Measurements from ENCODE around the gene CCBE1. TPM values are rescaled to one million over a fixed set of nuclear protein-coding genes. Genes with fewer than 3 reads are reported as not detected.

CCBE1 gene
- total RNA-seq, 1 donor, result 35.3 TPM

DNA sequence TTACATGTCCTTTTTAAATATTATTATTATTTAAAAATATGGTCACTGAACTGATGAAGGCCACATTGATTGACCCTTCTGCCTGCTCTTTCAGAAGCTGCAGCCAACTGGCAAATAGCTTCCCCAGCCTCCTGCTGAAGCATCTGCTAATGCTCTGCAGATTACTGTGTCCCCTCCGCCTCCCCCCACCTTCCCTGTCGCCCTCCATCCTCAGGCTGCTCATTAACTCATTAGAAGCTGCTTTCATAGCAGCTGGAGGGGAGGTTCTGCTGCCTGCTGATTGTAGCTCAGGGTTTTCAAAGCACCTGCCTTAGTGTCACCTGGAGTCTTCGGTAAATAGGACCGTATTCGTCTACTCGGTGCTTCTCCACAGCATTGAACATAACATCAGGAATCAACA lies 313.4 kb downstream of the CCBE1 start:
- no peak overlapping the region for H3K4me3 ChIP-seq (ENCODE audit: low read depth, low read length)
- no peak for DNase-seq (ENCODE audit: low read depth)
- TF ChIP-seq, protein P1, sequence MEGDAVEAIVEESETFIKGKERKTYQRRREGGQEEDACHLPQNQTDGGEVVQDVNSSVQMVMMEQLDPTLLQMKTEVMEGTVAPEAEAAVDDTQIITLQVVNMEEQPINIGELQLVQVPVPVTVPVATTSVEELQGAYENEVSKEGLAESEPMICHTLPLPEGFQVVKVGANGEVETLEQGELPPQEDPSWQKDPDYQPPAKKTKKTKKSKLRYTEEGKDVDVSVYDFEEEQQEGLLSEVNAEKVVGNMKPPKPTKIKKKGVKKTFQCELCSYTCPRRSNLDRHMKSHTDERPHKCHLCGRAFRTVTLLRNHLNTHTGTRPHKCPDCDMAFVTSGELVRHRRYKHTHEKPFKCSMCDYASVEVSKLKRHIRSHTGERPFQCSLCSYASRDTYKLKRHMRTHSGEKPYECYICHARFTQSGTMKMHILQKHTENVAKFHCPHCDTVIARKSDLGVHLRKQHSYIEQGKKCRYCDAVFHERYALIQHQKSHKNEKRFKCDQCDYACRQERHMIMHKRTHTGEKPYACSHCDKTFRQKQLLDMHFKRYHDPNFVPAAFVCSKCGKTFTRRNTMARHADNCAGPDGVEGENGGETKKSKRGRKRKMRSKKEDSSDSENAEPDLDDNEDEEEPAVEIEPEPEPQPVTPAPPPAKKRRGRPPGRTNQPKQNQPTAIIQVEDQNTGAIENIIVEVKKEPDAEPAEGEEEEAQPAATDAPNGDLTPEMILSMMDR (IDR thresholded peaks at IDR 0.05; ENCODE audit: insufficient read depth, low read length), result no peak

DNA sequence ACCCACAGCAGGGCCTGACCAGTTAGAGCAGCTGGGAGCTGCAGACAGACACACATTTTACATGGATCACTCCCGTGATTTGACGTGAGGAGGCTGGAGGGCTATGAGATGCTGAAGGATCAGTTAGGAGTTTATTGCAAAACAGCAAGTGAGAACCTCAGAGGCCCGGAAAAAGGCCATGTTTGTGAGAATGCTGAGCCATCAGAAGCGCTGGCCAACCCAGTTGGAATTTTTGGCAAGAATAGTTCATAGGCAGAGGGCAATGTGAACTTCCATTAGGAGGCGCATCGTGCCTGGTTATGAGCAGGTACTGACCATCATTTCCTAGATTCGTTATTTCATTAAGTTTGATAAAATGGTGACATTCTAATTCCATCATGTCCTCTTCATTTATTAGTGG lies 314.8 kb downstream of the CCBE1 start:
- DNase-seq (ENCODE audit: low read depth), result peak; percentile 76
- TF ChIP-seq, protein P1 (IDR thresholded peaks at IDR 0.05; ENCODE audit: insufficient read depth, low read length), result peak; percentile 17
- H3K4me3 ChIP-seq (ENCODE audit: low read depth, low read length), result no peak overlapping the region

DNA sequence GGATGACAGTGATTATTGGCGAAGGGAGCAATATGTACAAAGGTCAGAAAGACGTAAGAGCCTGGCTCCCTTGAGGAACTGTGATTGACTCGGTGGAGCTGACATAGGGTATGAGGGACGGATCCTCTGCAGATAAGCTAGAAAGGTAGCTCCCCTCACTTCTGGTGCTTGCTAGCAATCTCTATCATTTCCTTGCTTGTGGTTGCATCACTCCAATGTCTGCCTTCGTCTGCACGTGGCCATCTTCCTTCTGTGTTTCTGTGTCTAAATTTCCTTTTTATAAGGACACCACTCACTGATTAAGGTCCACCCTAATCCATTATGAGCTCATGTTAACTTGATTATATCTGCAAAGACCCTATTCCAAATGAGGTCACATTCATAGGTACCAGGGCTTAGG lies 315.3 kb downstream of the CCBE1 start:
- TF ChIP-seq, protein P1 (IDR thresholded peaks at IDR 0.05; ENCODE audit: insufficient read depth, low read length), result no peak
- no peak for DNase-seq (ENCODE audit: low read depth)
- no peak overlapping the region for H3K4me3 ChIP-seq (ENCODE audit: low read depth, low read length)

Other genes with a start within 250 kb of the CCBE1 start
- 2.6 and 18.2 TPM in 2 replicates for gene PMAIP1, start 202.6 kb upstream of the CCBE1 start, total RNA-seq (ENCODE audit: low replicate concordance)

All from fibroblast of the aortic adventitia (primary cell).